Measurements from ENCODE around the gene CABLES2.

Gene CABLES2

GRCh38 chr20:62439218-62439617 is 32.1 kb upstream of the CABLES2 start:
- Histone ChIP-seq H3K9ac (ENCODE audit: low read length) (no peak overlapping the region), H3F3A (ENCODE audit: insufficient read depth, low read length) (no peaks in the 10 kb centered on the region), H4K20me1 (ENCODE audit: insufficient read depth, low read length) (no peaks in the 10 kb centered on the region), H3K4me1 (ENCODE audit: insufficient read depth, low read length, severe bottlenecking) (no peaks in the 10 kb centered on the region), H3K27ac (ENCODE audit: low read depth, low read length, poor library complexity, severe bottlenecking) (no peak overlapping the region), H3K9me3 (ENCODE audit: low read length) (no peaks in the 10 kb centered on the region), H3K4me3 (ENCODE audit: low read depth, low read length, poor library complexity, severe bottlenecking) (no peak overlapping the region), H3K36me3 (ENCODE audit: insufficient read depth, low read length) (no peaks in the 10 kb centered on the region), H3K27me3 (ENCODE audit: insufficient read depth, low read length) (peaks cover 12% of the 10 kb centered on the region; the same call in 1 of the 2 replicates), H3K9me2 (ENCODE audit: low read depth, low read length) (no peaks in the 10 kb centered on the region), H3K4me2 (ENCODE audit: low read length) (no peak overlapping the region), H2AFZ (ENCODE audit: low read length) (no peak overlapping the region), H3K79me2 (ENCODE audit: insufficient read depth, low read length) (no peaks in the 10 kb centered on the region)
- TF ChIP-seq, protein P1, sequence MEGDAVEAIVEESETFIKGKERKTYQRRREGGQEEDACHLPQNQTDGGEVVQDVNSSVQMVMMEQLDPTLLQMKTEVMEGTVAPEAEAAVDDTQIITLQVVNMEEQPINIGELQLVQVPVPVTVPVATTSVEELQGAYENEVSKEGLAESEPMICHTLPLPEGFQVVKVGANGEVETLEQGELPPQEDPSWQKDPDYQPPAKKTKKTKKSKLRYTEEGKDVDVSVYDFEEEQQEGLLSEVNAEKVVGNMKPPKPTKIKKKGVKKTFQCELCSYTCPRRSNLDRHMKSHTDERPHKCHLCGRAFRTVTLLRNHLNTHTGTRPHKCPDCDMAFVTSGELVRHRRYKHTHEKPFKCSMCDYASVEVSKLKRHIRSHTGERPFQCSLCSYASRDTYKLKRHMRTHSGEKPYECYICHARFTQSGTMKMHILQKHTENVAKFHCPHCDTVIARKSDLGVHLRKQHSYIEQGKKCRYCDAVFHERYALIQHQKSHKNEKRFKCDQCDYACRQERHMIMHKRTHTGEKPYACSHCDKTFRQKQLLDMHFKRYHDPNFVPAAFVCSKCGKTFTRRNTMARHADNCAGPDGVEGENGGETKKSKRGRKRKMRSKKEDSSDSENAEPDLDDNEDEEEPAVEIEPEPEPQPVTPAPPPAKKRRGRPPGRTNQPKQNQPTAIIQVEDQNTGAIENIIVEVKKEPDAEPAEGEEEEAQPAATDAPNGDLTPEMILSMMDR (IDR thresholded peaks at IDR 0.05; ENCODE audit: low read length): no peak
- TF ChIP-seq EZH2 (IDR thresholded peaks at IDR 0.05; ENCODE audit: borderline replicate concordance, low read length): no peak

- Histone ChIP-seq H3K27me3 (ENCODE audit: insufficient read depth, low read length) (peaks cover 12% of the 10 kb centered on the region; the same call in 1 of the 2 replicates), H2AFZ (ENCODE audit: low read length) (no peak overlapping the region)
These were observed 30.8 kb upstream of the CABLES2 start for GRCh38 chr20:62437927-62438326.

DNA sequence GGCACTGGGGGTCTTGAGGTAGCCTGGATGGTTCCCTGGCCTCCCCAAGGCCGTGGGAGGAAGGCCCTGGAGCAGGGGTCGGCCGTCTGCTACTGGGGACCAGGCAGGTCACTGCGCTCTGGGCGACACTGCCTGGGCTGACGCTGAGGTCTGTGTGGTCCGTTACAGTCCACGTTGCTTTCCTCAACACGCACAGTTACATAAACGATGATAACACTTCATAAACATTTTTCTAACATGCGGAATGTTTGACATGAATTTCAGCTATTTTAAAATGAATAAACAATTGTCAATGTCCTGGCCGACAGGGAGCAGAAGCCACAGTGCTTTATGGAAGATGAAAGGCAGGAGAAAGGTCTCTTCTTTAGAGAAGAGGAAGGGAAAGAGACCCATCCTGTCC is 30.4 kb upstream of the CABLES2 start:
- no peak overlapping the region for H3K4me2 ChIP-seq (ENCODE audit: low read length)
- no peak for TF ChIP-seq EZH2 (IDR thresholded peaks at IDR 0.05; ENCODE audit: borderline replicate concordance, low read length)
- TF ChIP-seq, protein P1 (IDR thresholded peaks at IDR 0.05; ENCODE audit: low read length): no peak
- no peaks in the 10 kb centered on the region for H3F3A ChIP-seq (ENCODE audit: insufficient read depth, low read length)
- no peaks in the 10 kb centered on the region for H3K4me1 ChIP-seq (ENCODE audit: insufficient read depth, low read length, severe bottlenecking)
- no peak overlapping the region for H3K4me3 ChIP-seq (ENCODE audit: low read depth, low read length, poor library complexity, severe bottlenecking)
- no peaks in the 10 kb centered on the region for H3K79me2 ChIP-seq (ENCODE audit: insufficient read depth, low read length)
- H4K20me1 ChIP-seq (ENCODE audit: insufficient read depth, low read length): no peaks in the 10 kb centered on the region
- no peak overlapping the region for H3K9ac ChIP-seq (ENCODE audit: low read length)
- peaks cover 12% of the 10 kb centered on the region; the same call in 1 of the 2 replicates for H3K27me3 ChIP-seq (ENCODE audit: insufficient read depth, low read length)
- no peak overlapping the region for H3K27ac ChIP-seq (ENCODE audit: low read depth, low read length, poor library complexity, severe bottlenecking)
- no peaks in the 10 kb centered on the region for H3K9me3 ChIP-seq (ENCODE audit: low read length)
- no peaks in the 10 kb centered on the region for H3K9me2 ChIP-seq (ENCODE audit: low read depth, low read length)
- H2AFZ ChIP-seq (ENCODE audit: low read length): no peak overlapping the region
- no peaks in the 10 kb centered on the region for H3K36me3 ChIP-seq (ENCODE audit: insufficient read depth, low read length)

More at GRCh38 chr20:62437927-62438326, 30.8 kb upstream of the CABLES2 start:
- H3K9me3 ChIP-seq (ENCODE audit: low read length): no peaks in the 10 kb centered on the region
- H4K20me1 ChIP-seq (ENCODE audit: insufficient read depth, low read length): no peaks in the 10 kb centered on the region
- no peak overlapping the region for H3K4me3 ChIP-seq (ENCODE audit: low read depth, low read length, poor library complexity, severe bottlenecking)
- no peaks in the 10 kb centered on the region for H3K9me2 ChIP-seq (ENCODE audit: low read depth, low read length)
- H3K27ac ChIP-seq (ENCODE audit: low read depth, low read length, poor library complexity, severe bottlenecking): no peak overlapping the region
- H3K4me1 ChIP-seq (ENCODE audit: insufficient read depth, low read length, severe bottlenecking): no peaks in the 10 kb centered on the region
- H3K79me2 ChIP-seq (ENCODE audit: insufficient read depth, low read length): no peaks in the 10 kb centered on the region
- H3K4me2 ChIP-seq (ENCODE audit: low read length): no peak overlapping the region
- H3K36me3 ChIP-seq (ENCODE audit: insufficient read depth, low read length): no peaks in the 10 kb centered on the region
- H3F3A ChIP-seq (ENCODE audit: insufficient read depth, low read length): no peaks in the 10 kb centered on the region
- TF ChIP-seq, protein P1 (IDR thresholded peaks at IDR 0.05; ENCODE audit: low read length): no peak
- no peak for TF ChIP-seq EZH2 (IDR thresholded peaks at IDR 0.05; ENCODE audit: borderline replicate concordance, low read length)
- H3K9ac ChIP-seq (ENCODE audit: low read length): no peak overlapping the region

All from OCI-LY1 (cell line).